PC-3 (cell line): ENCODE measurements around the gene PRR20G.

Experiments used
- EZH2phosphoT487 ChIP-seq: fragments of 300-600 bp; sonication (generic); IDR thresholded peaks from 2 replicates; pipeline ENCODE4 v1.6.1; 2018; ENCODE audit warnings: mild to moderate bottlenecking, antibody characterized with exemption, low read length, borderline replicate concordance
- TF ChIP-seq, protein P1 (sequence below): fragments of 300-600 bp; sonication (generic); conservative IDR thresholded peaks from 2 replicates; pipeline ENCODE4 v1.5.1; 2017; ENCODE audit warnings: antibody characterized with exemption, low read depth, mild to moderate bottlenecking, low read length

DNA sequence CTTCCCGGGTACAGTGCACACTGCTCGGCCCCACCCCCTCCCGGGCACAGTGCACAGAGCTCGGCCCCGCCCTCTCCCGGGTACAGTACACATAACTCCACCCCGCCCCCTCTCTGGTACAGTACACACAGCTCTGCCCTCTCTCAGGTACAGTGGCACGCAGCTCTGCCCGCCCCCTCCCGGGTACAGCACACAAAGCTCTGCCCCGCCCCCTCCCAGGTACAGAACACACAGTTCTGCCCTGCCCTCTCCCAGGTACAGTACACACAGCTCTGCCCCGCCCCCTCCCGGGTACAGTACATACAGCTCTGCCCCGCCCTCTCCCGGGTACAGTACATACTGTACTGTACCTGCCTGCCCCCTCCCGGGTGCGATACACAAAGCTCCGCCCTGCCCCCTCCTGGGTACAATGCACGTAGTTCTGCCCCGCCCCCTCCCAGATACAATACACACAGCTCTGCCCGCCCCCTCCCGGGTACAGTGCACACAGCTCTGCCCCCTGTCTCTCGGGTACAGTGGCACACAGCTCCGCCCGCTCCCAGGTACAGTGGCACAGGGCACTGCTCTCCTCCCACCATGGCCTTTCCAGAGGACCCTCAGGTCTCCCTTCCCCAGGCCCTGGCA lies 16.4 kb upstream of the PRR20G start:
- TF ChIP-seq, protein P1, sequence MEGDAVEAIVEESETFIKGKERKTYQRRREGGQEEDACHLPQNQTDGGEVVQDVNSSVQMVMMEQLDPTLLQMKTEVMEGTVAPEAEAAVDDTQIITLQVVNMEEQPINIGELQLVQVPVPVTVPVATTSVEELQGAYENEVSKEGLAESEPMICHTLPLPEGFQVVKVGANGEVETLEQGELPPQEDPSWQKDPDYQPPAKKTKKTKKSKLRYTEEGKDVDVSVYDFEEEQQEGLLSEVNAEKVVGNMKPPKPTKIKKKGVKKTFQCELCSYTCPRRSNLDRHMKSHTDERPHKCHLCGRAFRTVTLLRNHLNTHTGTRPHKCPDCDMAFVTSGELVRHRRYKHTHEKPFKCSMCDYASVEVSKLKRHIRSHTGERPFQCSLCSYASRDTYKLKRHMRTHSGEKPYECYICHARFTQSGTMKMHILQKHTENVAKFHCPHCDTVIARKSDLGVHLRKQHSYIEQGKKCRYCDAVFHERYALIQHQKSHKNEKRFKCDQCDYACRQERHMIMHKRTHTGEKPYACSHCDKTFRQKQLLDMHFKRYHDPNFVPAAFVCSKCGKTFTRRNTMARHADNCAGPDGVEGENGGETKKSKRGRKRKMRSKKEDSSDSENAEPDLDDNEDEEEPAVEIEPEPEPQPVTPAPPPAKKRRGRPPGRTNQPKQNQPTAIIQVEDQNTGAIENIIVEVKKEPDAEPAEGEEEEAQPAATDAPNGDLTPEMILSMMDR: 0 out of 2 replicates have a peak, but pooled peaks have one; percentile 23
- no peak for TF ChIP-seq EZH2phosphoT487
